HepG2 (cell line): ENCODE measurements around the gene TOR1B. TPM values are rescaled to one million over a fixed set of nuclear protein-coding genes. Genes with fewer than 3 reads are reported as not detected.

Experiments used
- AGO2 ChIP-seq: fragments of 200-400 bp; formaldehyde crosslinking; optimal IDR thresholded peaks from 2 replicates; pipeline ENCODE3; 2017; ENCODE audit warnings: mild to moderate bottlenecking, low read depth, low read length, moderate library complexity
- AKAP8 ChIP-seq: sonication (generic); formaldehyde crosslinking; IDR thresholded peaks from 2 replicates; pipeline ENCODE4 v1.5.1; 2020; ENCODE audit warnings: mild to moderate bottlenecking, missing genetic modification reagents
- GPN1 ChIP-seq: sonication (generic); formaldehyde crosslinking; IDR thresholded peaks from 2 replicates; pipeline ENCODE4 v1.5.1; 2020; ENCODE audit warnings: missing genetic modification reagents, borderline replicate concordance
- HNF1B ChIP-seq: sonication (generic); formaldehyde crosslinking; IDR thresholded peaks from 2 replicates; pipeline ENCODE4 v1.5.1; 2020; ENCODE audit warnings: mild to moderate bottlenecking, moderate library complexity, missing genetic modification reagents
- NPAS2 ChIP-seq: sonication (generic); formaldehyde crosslinking; IDR thresholded peaks from 2 replicates; pipeline ENCODE4 v1.8.0; 2022; ENCODE audit warnings: mild to moderate bottlenecking, missing genetic modification reagents, borderline replicate concordance
- PRDM4 ChIP-seq: sonication (generic); formaldehyde crosslinking; IDR thresholded peaks from 2 replicates; pipeline ENCODE4 v1.9.0; 2021; ENCODE audit warnings: missing genetic modification reagents, borderline replicate concordance
- SIN3A ChIP-seq: IDR thresholded peaks from 2 replicates; pipeline ENCODE4 v1.6.1; 2011; ENCODE audit warnings: low read depth, mild to moderate bottlenecking, control low read depth, low read length, borderline replicate concordance
- ZBTB43 ChIP-seq: sonication (generic); formaldehyde crosslinking; conservative IDR thresholded peaks from 2 replicates; pipeline ENCODE4 v1.4.0; 2020; ENCODE audit warnings: missing genetic modification reagents
- ZMAT5 ChIP-seq: sonication (generic); formaldehyde crosslinking; IDR thresholded peaks from 2 replicates; pipeline ENCODE4 v1.5.0; 2020; ENCODE audit warnings: mild to moderate bottlenecking, low read depth, missing genetic modification reagents, borderline replicate concordance
- ZNF10 ChIP-seq: sonication (generic); formaldehyde crosslinking; IDR thresholded peaks from 2 replicates; pipeline ENCODE4 v1.4.0; 2020; ENCODE audit warnings: mild to moderate bottlenecking, low read depth, missing genetic modification reagents, borderline replicate concordance
- ZNF230 ChIP-seq: sonication (generic); formaldehyde crosslinking; IDR thresholded peaks from 2 replicates; pipeline ENCODE4 v1.4.0; 2020; ENCODE audit warnings: mild to moderate bottlenecking, missing genetic modification reagents
- ZNF335 ChIP-seq: sonication (generic); formaldehyde crosslinking; IDR thresholded peaks from 2 replicates; pipeline ENCODE4 v1.4.0; 2020; ENCODE audit warnings: missing genetic modification reagents
- ZNF670 ChIP-seq: sonication (generic); formaldehyde crosslinking; IDR thresholded peaks from 2 replicates; pipeline ENCODE4 v1.8.0; 2022; ENCODE audit warnings: mild to moderate bottlenecking, missing genetic modification reagents, borderline replicate concordance
- ZNF777 ChIP-seq: sonication (generic); formaldehyde crosslinking; IDR thresholded peaks from 2 replicates; pipeline ENCODE4 v1.4.0; 2020; ENCODE audit warnings: missing genetic modification reagents
- polyA plus RNA-seq, 8 experiments: library from polyadenylated mRNA; depleted of rRNA in 3 of 8; stranded (reverse) in 7 of 8; unstranded in 1 of 8; fragments of >200 nt; fragmentation: Illumina TruSeq in 4 of 8; extraction: Trizol in 4 of 8; gene quantifications; 2 replicates each; pipeline versions ENCODE4 v1.2.1 to v1.2.3, GENCODE V29; 2011 to 2016; ENCODE audit warnings: low read depth in 4 of 8, missing spikeins in 1 of 8, mixed read lengths in 1 of 8; ENCODE audit not compliant: insufficient read depth in 1 of 8
- total RNA-seq, 5 experiments: library from RNA; depleted of rRNA; stranded (reverse); fragments of >200 nt; fragmentation: Illumina TruSeq; extraction: Trizol; gene quantifications; 2 replicates each; pipeline ENCODE4 v1.2.3, GENCODE V29; 2016; ENCODE audit warnings: low read depth in 1 of 5
- TF ChIP-seq, protein P1 (sequence below): sonication (generic); formaldehyde crosslinking; conservative IDR thresholded peaks from 2 replicates; pipeline ENCODE4 v1.4.0; 2020; ENCODE audit warnings: mild to moderate bottlenecking, missing genetic modification reagents, moderate library complexity
- TF ChIP-seq, protein P2 (sequence below): sonication (generic); formaldehyde crosslinking; IDR thresholded peaks from 2 replicates; pipeline ENCODE4 v1.4.0; 2020; ENCODE audit warnings: mild to moderate bottlenecking, missing genetic modification reagents
- TF ChIP-seq, protein P3 (sequence below): sonication (generic); formaldehyde crosslinking; IDR thresholded peaks from 2 replicates; pipeline ENCODE4 v1.8.1; 2023; ENCODE audit warnings: mild to moderate bottlenecking, moderate library complexity, missing genetic modification reagents

The TOR1B gene
- total and polyA plus RNA-seq, 2 of the 13 experiments (the other 11 are each of a cell fraction or from before 2014, with no cell fraction given), result 18.1 to 21.3 TPM

DNA sequence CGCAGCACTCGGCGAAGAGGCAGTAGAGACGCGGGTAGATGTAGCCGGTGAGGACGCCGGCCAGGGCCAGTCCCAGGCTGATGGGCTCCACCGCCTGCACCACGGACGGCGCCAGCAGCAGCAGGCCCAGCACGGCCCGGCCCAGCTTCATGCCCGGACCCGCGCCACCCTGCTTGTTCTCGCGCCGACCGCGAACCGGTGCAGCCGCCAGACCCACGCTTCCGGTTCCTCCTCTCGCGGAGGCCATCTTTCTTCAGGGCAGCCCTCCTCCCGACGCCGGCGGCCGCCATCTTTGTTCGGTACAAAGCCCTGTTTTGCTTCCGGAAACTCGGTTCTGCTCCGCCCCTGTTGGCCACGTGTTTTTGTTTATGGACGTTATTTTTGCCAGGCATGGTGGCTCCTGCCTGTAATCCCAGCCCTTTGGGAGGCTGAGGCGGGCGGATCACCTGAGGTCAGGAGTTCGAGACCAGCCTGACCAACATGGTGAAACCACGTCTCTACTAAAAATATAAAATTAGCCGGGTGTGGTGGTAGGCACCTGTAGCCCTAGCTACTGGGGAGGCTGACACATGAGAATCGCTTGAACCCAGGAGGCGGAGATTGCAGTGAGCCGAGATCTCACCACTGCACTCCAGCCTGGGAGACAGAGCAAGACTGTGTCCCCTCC is 21.1 kb downstream of the TOR1B start, which contains the start of gene TOR1A (continued):
- TF ChIP-seq ZNF777 (CRISPR knock-in tag), result peak; percentile 59; the same call in 1 of the 2 replicates
- 0 out of 2 replicates have a peak, but pooled peaks have one; percentile 52 for TF ChIP-seq AKAP8
- no peak for TF ChIP-seq ZNF10
- peak; percentile 85; the same call in 1 of the 2 replicates for TF ChIP-seq SIN3A
- TF ChIP-seq ZMAT5 (CRISPR knock-in tag), result no peak
- TF ChIP-seq, protein P1, sequence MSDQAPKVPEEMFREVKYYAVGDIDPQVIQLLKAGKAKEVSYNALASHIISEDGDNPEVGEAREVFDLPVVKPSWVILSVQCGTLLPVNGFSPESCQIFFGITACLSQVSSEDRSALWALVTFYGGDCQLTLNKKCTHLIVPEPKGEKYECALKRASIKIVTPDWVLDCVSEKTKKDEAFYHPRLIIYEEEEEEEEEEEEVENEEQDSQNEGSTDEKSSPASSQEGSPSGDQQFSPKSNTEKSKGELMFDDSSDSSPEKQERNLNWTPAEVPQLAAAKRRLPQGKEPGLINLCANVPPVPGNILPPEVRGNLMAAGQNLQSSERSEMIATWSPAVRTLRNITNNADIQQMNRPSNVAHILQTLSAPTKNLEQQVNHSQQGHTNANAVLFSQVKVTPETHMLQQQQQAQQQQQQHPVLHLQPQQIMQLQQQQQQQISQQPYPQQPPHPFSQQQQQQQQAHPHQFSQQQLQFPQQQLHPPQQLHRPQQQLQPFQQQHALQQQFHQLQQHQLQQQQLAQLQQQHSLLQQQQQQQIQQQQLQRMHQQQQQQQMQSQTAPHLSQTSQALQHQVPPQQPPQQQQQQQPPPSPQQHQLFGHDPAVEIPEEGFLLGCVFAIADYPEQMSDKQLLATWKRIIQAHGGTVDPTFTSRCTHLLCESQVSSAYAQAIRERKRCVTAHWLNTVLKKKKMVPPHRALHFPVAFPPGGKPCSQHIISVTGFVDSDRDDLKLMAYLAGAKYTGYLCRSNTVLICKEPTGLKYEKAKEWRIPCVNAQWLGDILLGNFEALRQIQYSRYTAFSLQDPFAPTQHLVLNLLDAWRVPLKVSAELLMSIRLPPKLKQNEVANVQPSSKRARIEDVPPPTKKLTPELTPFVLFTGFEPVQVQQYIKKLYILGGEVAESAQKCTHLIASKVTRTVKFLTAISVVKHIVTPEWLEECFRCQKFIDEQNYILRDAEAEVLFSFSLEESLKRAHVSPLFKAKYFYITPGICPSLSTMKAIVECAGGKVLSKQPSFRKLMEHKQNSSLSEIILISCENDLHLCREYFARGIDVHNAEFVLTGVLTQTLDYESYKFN, result peak; percentile 51
- TF ChIP-seq, protein P2, sequence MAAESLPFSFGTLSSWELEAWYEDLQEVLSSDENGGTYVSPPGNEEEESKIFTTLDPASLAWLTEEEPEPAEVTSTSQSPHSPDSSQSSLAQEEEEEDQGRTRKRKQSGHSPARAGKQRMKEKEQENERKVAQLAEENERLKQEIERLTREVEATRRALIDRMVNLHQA (CRISPR knock-in tag), result no peak
- TF ChIP-seq GPN1 (CRISPR knock-in tag), result peak; percentile 64; the same call in 1 of the 2 replicates
- no peak for TF ChIP-seq NPAS2 (CRISPR knock-in tag)
- TF ChIP-seq ZNF335 (CRISPR knock-in tag), result peak; percentile 81
- TF ChIP-seq, protein P3, sequence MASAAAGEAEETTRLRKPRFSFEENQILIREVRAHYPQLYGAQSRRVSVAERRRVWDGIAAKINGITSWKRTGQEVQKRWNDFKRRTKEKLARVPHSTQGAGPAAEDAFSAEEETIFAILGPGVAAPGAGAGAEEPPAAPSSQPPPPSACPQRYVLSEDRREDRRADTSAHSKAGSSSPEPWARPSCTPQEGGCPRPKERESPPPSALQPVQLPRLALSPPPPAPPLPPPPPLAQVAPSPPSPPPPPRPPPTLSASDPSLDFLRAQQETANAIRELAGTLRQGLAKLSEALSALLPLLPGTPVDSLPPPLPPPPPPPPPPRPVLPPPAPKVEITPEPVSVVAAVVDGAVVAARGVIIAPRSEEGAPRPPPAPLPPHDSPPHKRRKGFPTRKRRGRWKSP, result peak; percentile 68; the same call in 1 of the 2 replicates
- TF ChIP-seq ZNF670 (CRISPR knock-in tag), result peak; percentile 67; the same call in 1 of the 2 replicates
- TF ChIP-seq ZNF230 (CRISPR knock-in tag), result peak; percentile 77
- no peak for TF ChIP-seq AGO2
- 0 out of 2 replicates have a peak, but pooled peaks have one; percentile 38 for TF ChIP-seq ZBTB43 (CRISPR knock-in tag)
- peak; percentile 88 for TF ChIP-seq HNF1B (CRISPR knock-in tag)
- TF ChIP-seq PRDM4 (CRISPR knock-in tag), result peak; percentile 62; the same call in 1 of the 2 replicates
